Measurements from ENCODE around the gene CFAP65. TPM values are rescaled to one million over a fixed set of nuclear protein-coding genes. Genes with fewer than 3 reads are reported as not detected.

Gene CFAP65
- total RNA-seq, 1 donor = 0.10 TPM

GRCh38 chr2:219076253-219076652 lies 34.9 kb upstream of the CFAP65 start:
- H3K4me3 ChIP-seq (ENCODE audit: low read length) = no peak overlapping the region
- no peaks in the 10 kb centered on the region for H3K9me3 ChIP-seq (ENCODE audit: low read depth, low read length)
- peaks cover 15% of the 10 kb centered on the region for H3K4me1 ChIP-seq (ENCODE audit: insufficient read depth, low read length)
- H3K27me3 ChIP-seq (ENCODE audit: insufficient read depth, low read length) = no peaks in the 10 kb centered on the region

GRCh38 chr2:219073413-219074129 lies 32.3 kb upstream of the CFAP65 start:
- Histone ChIP-seq H3K9me3 (ENCODE audit: low read depth, low read length) (no peaks in the 10 kb centered on the region), H3K4me1 (ENCODE audit: insufficient read depth, low read length) (peaks cover 15% of the 10 kb centered on the region), H3K27me3 (ENCODE audit: insufficient read depth, low read length) (no peaks in the 10 kb centered on the region), H3K4me3 (ENCODE audit: low read length) (no peak overlapping the region)

DNA sequence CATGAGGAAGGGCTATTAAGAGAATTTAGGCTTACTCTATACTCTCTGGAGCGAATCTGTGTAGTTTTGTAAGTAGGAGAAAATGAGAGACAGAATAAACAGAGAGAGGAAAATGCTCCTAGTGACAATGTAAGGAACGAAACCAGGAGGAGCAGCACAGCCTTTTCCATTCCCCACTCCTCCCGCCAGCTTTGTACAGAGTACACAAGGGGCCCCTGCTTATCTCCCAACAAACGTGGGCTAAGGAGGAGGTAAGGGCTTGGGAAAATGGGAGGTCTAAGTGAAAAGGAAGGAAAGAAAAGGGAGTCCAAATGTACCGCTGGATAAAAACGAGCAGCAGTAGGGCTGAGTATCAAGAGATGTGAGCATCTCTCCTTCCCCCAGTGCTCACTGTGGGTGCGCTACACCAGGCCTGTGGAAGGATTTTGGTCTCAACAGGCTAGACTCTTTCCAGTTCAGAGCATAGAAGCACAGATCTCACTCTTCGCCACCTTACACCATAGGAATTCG lies 31.5 kb upstream of the CFAP65 start:
- H3K9me3 ChIP-seq (ENCODE audit: low read depth, low read length) = no peaks in the 10 kb centered on the region
- H3K4me3 ChIP-seq (ENCODE audit: low read length) = no peak overlapping the region
- peaks cover 15% of the 10 kb centered on the region for H3K4me1 ChIP-seq (ENCODE audit: insufficient read depth, low read length)
- H3K27me3 ChIP-seq (ENCODE audit: insufficient read depth, low read length) = no peaks in the 10 kb centered on the region

- peaks cover 6% of the 10 kb centered on the region for H3K4me1 ChIP-seq (ENCODE audit: insufficient read depth, low read length)
- H3K4me3 ChIP-seq (ENCODE audit: low read length) = no peak overlapping the region
- no peaks in the 10 kb centered on the region for H3K9me3 ChIP-seq (ENCODE audit: low read depth, low read length)
- no peaks in the 10 kb centered on the region for H3K27me3 ChIP-seq (ENCODE audit: insufficient read depth, low read length)
Measured at GRCh38 chr2:219071131-219071816, 30.0 kb upstream of the CFAP65 start.

DNA sequence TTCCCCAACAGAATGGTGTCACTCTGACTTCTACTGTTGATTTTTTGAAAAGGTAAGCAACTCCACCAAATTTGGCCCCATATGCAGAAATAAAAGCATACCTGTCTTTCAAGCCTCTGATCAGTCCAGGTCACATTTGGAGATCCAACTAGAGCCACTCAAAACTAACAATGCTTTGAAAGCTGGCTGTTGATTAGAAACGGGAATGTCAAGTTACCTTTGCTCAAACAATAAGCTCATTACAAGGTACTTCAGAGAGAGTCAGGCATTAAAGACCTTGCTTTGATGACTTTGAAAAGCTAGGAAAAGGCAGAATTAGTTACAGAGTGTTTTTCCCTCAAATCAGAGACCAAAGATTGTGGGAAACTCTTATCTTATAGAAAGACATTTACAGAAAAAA lies 24.2 kb upstream of the CFAP65 start:
- Histone ChIP-seq H3K9me3 (ENCODE audit: low read depth, low read length) (no peaks in the 10 kb centered on the region), H3K4me1 (ENCODE audit: insufficient read depth, low read length) (peaks cover 5% of the 10 kb centered on the region), H3K4me3 (ENCODE audit: low read length) (no peak overlapping the region), H3K27me3 (ENCODE audit: insufficient read depth, low read length) (peaks cover 33% of the 10 kb centered on the region)

GRCh38 chr2:219062081-219062480 lies 20.8 kb upstream of the CFAP65 start:
- Histone ChIP-seq H3K4me1 (ENCODE audit: insufficient read depth, low read length) (peaks cover 34% of the 10 kb centered on the region), H3K9me3 (ENCODE audit: low read depth, low read length) (no peaks in the 10 kb centered on the region), H3K27me3 (ENCODE audit: insufficient read depth, low read length) (peaks cover 62% of the 10 kb centered on the region), H3K4me3 (ENCODE audit: low read length) (no peak overlapping the region)

DNA sequence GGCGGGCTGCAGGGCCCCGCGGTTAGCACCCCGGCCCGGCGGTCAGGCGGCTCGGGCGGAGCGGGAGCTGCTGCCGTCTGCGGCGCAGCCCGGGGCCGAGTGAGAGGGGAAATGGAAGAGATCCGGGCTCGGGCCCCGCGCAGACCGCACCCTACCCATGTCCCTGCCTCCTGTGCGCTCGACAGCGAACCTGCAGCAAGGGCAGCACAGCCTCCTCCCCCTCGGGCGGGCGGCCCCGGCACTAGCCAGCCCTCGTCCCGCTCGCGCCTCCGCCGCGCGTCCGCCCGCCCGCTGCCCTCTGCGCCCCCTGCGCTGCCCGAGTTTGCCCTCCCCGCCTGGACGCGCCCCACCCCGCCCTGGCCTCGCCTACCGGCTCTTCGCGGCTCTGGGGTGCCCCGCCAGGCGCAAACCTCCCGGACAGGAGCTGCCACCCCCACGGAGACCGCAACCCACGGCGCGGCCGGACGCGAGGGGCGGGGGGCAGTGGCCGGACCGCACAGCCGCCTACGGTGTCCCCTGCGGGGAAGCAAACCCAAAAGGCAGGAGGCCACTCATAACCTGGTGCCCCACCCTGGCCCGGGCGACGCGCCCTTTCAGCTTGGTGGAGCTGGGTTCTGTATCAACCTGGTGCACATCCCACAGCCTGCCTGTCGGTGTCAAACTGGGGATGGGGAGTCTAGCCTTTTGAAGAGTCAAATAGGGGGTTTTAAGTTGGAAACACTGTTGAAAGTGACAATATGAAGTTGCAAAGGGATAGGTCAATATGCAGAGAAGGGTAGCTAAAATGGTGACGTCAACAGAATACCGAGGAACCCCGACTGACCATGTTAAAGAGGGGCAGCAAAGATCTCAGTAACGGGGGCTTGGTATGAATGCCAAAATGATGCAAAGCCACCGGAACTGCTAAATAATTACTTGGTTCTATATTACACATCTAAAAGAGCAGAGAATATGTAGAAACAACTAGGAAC lies 19.8 kb upstream of the CFAP65 start, which contains the start of gene IHH:
TSS of gene IHH (minus strand) at position 101 of the 971 bp plus-strand sequence. CDS start 454 bp downstream, outside the sequence.
- Histone ChIP-seq H3K27me3 (ENCODE audit: insufficient read depth, low read length) (peaks cover 72% of the 10 kb centered on the region), H3K9me3 (ENCODE audit: low read depth, low read length) (no peaks in the 10 kb centered on the region), H3K4me3 (ENCODE audit: low read length) (no peak within 1 kb of the TSS), H3K4me1 (ENCODE audit: insufficient read depth, low read length) (peaks cover 34% of the 10 kb centered on the region)

DNA sequence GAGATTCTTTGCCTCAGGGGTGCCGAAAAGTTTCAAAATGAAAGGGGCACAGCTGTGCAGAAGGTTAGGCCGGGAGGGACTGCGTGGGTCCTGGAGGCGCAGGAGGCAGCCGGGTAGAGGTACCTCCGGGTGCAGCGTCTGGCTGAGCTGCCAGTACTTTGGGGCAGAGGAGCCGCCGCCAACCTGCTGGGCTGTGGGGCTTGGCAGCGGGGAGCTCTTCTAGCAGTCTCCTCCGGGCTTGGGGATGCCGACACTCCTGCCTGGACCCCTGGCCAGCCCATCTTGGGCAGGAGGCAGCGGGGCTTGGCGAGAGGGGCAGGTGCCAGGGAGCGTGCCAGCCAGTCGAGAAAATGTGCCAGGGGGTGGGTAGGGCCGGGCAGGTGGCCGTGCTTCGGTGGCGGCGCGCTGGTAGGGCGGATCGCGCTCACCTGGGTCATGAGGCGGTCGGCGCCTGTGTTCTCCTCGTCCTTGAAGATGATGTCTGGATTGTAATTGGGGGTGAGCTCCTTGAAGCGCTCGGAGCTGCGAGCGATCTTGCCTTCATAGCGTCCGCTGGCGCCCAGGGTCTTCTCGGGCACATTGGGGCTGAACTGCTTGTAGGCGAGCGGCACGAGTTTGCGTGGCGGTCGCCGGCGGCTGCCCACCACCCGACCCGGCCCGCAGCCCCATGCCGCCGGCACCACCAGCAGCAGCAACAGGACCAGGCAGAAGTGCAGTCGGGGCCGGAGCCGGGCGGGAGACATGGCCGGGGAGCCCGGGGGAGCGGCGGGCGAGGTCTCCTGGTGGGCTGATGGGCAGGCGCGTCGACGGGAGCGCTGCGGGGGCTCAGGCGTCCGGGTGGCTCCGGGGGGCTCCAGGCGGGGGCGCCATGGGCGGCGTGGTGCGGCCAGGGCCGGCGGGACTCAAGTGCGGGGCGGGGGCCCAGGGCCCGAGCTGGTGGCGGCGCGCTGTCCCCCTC lies 18.7 kb upstream of the CFAP65 start:
- peaks cover 34% of the 10 kb centered on the region for H3K4me1 ChIP-seq (ENCODE audit: insufficient read depth, low read length)
- no peaks in the 10 kb centered on the region for H3K9me3 ChIP-seq (ENCODE audit: low read depth, low read length)
- H3K4me3 ChIP-seq (ENCODE audit: low read length) = no peak overlapping the region
- peaks cover 73% of the 10 kb centered on the region for H3K27me3 ChIP-seq (ENCODE audit: insufficient read depth, low read length)

- Histone ChIP-seq H3K4me3 (ENCODE audit: low read length) (no peak overlapping the region), H3K27me3 (ENCODE audit: insufficient read depth, low read length) (peaks cover 75% of the 10 kb centered on the region), H3K4me1 (ENCODE audit: insufficient read depth, low read length) (peaks cover 34% of the 10 kb centered on the region), H3K9me3 (ENCODE audit: low read depth, low read length) (no peaks in the 10 kb centered on the region)
Measured at GRCh38 chr2:219059375-219059724, 18.0 kb upstream of the CFAP65 start.

DNA sequence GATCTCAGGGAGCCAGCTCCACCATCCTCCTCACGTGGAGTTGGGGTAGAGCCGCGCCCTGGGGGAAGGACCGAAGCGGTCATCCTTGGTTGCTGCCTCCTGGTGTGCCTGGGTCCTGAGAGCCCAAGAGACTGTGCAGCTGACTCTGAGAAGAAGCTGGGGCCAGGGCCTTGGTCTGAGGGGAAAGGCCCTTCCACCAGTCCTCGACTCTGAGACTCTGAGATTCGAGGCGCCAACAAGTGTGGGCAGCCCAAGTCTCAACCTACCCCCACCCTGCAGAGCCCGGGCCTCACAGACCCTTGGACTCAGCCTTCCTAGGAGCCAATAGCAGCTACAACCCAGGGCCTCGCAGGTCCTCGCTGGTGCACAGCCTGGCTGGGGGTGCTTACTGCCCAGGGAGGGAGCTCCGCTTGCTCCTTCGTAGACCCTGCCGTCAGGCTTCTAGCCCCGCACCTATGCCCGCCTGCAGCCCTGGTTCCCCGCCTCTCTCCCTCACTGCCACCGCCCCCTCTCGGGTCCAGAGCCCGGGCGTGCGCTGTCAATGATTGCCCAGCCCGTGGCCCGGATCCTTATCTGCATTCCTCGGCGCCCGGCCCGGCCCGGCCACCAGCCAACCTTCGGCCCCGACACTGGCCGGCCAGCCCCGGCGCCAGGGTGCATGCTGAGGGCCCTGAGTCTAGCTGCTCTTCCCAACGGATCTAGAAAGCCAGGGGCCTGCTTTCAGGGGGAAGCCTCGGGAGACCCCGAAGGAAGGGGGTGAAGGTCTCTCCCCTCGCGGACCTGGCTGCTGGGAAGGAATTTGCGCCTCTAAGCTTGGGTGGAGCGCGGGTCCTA lies 17.4 kb upstream of the CFAP65 start:
- no peak overlapping the region for H3K4me3 ChIP-seq (ENCODE audit: low read length)
- no peaks in the 10 kb centered on the region for H3K9me3 ChIP-seq (ENCODE audit: low read depth, low read length)
- H3K27me3 ChIP-seq (ENCODE audit: insufficient read depth, low read length) = peaks cover 70% of the 10 kb centered on the region
- peaks cover 34% of the 10 kb centered on the region for H3K4me1 ChIP-seq (ENCODE audit: insufficient read depth, low read length)

DNA sequence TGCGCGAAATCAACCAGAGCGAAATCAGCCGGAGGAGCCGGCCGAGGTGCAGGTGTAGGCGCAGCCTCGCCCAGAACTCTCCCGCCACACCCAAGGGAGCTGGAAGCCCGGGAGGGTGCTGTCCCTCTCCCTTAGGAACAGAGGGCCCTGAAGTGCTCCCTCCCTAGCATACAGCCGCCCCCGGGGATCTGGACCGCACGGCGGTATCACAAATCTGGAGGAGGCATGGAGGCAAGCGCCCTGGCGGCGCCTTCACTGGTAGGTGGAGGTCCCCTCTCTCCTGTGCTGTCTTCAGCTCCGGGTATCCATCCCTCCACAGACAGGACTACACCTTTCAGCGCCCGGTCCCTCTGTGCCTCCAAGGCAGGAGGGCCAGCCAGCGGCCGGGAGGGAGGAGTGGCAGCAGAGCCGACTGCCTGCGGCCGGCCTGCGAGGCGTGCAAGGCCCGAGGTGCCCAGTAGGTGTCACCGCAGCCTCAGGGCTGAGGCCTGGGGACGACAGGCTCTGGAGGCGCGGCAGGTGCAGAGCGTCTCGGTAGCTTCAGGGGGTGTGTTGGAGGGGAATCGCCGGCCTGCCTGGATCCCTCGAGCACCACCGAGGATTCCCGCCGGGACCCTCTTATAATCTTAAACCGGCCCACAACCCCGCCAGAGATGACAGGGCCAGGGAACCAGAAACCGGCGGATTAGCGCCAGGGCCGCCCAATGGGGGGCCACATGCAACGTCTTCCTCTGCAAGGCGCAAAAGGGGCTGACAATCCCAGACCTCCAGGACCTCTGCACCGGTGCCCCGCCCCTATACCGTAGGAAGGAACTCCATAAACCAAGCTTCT lies 16.6 kb upstream of the CFAP65 start:
- no peaks in the 10 kb centered on the region for H3K9me3 ChIP-seq (ENCODE audit: low read depth, low read length)
- H3K4me3 ChIP-seq (ENCODE audit: low read length) = no peak overlapping the region
- H3K4me1 ChIP-seq (ENCODE audit: insufficient read depth, low read length) = peaks cover 34% of the 10 kb centered on the region
- peaks cover 61% of the 10 kb centered on the region for H3K27me3 ChIP-seq (ENCODE audit: insufficient read depth, low read length)

DNA sequence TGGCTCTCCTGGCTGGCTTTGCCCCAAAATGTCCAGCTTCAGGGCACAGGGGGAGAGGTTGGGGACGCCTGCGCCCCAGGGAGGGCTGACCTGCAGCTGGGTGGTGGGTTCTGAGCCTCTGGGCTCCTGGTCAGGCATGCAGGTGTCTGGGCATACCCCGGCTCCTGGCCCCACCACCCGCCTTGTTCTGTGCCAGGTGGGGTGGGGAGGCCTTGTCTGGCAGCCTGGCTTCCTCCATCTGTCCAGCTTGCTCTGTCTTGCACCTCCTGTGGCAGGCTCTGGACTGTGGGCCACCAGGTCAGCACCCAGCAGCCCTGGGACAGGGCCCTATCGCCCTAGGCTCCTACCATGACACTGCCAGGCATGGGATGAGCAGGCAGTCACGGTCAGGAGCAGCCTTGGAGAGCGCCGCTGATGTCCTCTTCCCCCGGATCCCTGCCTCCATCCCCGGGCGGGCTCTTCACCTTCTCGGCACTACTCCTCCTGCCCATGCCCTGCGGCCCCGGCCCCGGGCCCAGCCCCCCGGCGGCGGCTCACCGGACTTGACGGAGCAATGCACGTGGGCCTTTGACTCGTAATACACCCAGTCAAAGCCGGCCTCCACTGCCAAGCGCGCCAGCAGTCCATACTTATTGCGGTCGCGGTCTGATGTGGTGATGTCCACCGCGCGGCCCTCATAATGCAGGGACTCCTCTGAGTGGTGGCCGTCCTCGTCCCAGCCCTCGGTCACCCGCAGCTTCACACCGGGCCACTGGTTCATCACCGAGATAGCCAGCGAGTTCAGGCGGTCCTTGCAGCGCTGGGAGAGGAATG lies 15.8 kb upstream of the CFAP65 start:
- H3K27me3 ChIP-seq (ENCODE audit: insufficient read depth, low read length) = peaks cover 53% of the 10 kb centered on the region

More for the DNA sequence above, 15.8 kb upstream of the CFAP65 start:
- Histone ChIP-seq H3K4me3 (ENCODE audit: low read length) (no peak overlapping the region), H3K9me3 (ENCODE audit: low read depth, low read length) (no peaks in the 10 kb centered on the region), H3K4me1 (ENCODE audit: insufficient read depth, low read length) (peaks cover 34% of the 10 kb centered on the region)
